ENCODE results near the gene KLHDC9. TPM values are rescaled to one million over a fixed set of nuclear protein-coding genes. Genes with fewer than 3 reads are reported as not detected.

The KLHDC9 gene
- 3.8 TPM for polyA plus RNA-seq (2013, experiment 1 of 2)
- polyA plus RNA-seq (2013, experiment 2 of 2), result 3.7 TPM

- WGBS (ENCODE audit: extremely low coverage, insufficient coverage, low lambda C conversion rate), result no CpG with 5 or more reads among the region's 71 CpGs
- Histone ChIP-seq H3K9ac (ENCODE audit: low read length) (peak within 1 kb of the TSS; percentile 95), H3K36me3 (ENCODE audit: control insufficient read depth, insufficient read depth, low read length) (no peaks in the 10 kb centered on the region), H2BK120ac (ENCODE audit: low read depth, low read length) (no peak within 1 kb of the TSS), H3K4me3 (ENCODE audit: low read length) (peak within 1 kb of the TSS; percentile 86), H3K27me3 (ENCODE audit: insufficient read depth, low read length, poor library complexity) (no peaks in the 10 kb centered on the region), H2BK5ac (ENCODE audit: low read length) (no peak within 1 kb of the TSS), H3K4me2 (ENCODE audit: low read length) (peak within 1 kb of the TSS; percentile 96), H3K79me1 (ENCODE audit: low read length) (peaks cover 1% of the 10 kb centered on the region), H3K23ac (ENCODE audit: low read length) (no peak within 1 kb of the TSS), H3K56ac (ENCODE audit: low read length) (peak within 1 kb of the TSS; percentile 97), H3K27ac (ENCODE audit: low read depth, low read length) (no peak within 1 kb of the TSS), H4K8ac (ENCODE audit: low read depth, low read length) (no peak within 1 kb of the TSS), H2AK5ac (ENCODE audit: low read length) (no peak within 1 kb of the TSS), H4K5ac (ENCODE audit: low read length) (no peak within 1 kb of the TSS), H2BK15ac (replicated peaks; ENCODE audit: low read depth) (no peak within 1 kb of the TSS), H3K4ac (ENCODE audit: low read depth, low read length) (no peak within 1 kb of the TSS), H3K79me2 (ENCODE audit: control insufficient read depth, insufficient read depth, low read length) (no peaks in the 10 kb centered on the region), H3K18ac (ENCODE audit: low read length) (no peak within 1 kb of the TSS), H3K4me1 (ENCODE audit: control insufficient read depth, low read depth, low read length) (no peaks in the 10 kb centered on the region)
- DNase-seq, result peak; percentile 98
These were observed at the start of gene KLHDC9 for GRCh38 chr1:161098210-161099068. KLHDC9 (plus strand) TSS chr1:161098361; CDS start chr1:161098536, 175 bp downstream.

- DNase-seq, result no peak
- Histone ChIP-seq H3K56ac (ENCODE audit: low read length) (no peak overlapping the region), H2BK15ac (replicated peaks; ENCODE audit: low read depth) (no peak overlapping the region), H3K27me3 (ENCODE audit: insufficient read depth, low read length, poor library complexity) (no peaks in the 10 kb centered on the region), H4K5ac (ENCODE audit: low read length) (no peak overlapping the region), H2BK120ac (ENCODE audit: low read depth, low read length) (no peak overlapping the region), H3K27ac (ENCODE audit: low read depth, low read length) (no peak overlapping the region), H2BK5ac (ENCODE audit: low read length) (no peak overlapping the region), H3K18ac (ENCODE audit: low read length) (no peak overlapping the region), H3K4ac (ENCODE audit: low read depth, low read length) (no peak overlapping the region), H3K4me3 (ENCODE audit: low read length) (no peak overlapping the region), H3K4me2 (ENCODE audit: low read length) (no peak overlapping the region), H3K4me1 (ENCODE audit: control insufficient read depth, low read depth, low read length) (peaks cover 6% of the 10 kb centered on the region), H3K23ac (ENCODE audit: low read length) (no peak overlapping the region), H3K79me2 (ENCODE audit: control insufficient read depth, insufficient read depth, low read length) (peaks cover 11% of the 10 kb centered on the region), H3K9ac (ENCODE audit: low read length) (no peak overlapping the region), H3K36me3 (ENCODE audit: control insufficient read depth, insufficient read depth, low read length) (no peaks in the 10 kb centered on the region), H3K79me1 (ENCODE audit: low read length) (peaks cover 7% of the 10 kb centered on the region), H2AK5ac (ENCODE audit: low read length) (no peak overlapping the region), H4K8ac (ENCODE audit: low read depth, low read length) (no peak overlapping the region)
- no CpG with 5 or more reads among the region's 5 CpGs for WGBS (ENCODE audit: extremely low coverage, insufficient coverage, low lambda C conversion rate)
These were observed 49.0 kb upstream of the KLHDC9 start for GRCh38 chr1:161048949-161049722.

GRCh38 chr1:161051219-161051618 is 46.9 kb upstream of the KLHDC9 start:
- no peak overlapping the region for H3K4me2 ChIP-seq (ENCODE audit: low read length)
- H2BK120ac ChIP-seq (ENCODE audit: low read depth, low read length), result no peak overlapping the region
- no peak overlapping the region for H2AK5ac ChIP-seq (ENCODE audit: low read length)
- no peak overlapping the region for H3K9ac ChIP-seq (ENCODE audit: low read length)
- no peak for DNase-seq
- no peaks in the 10 kb centered on the region for H3K79me1 ChIP-seq (ENCODE audit: low read length)
- H2BK5ac ChIP-seq (ENCODE audit: low read length), result no peak overlapping the region
- H4K5ac ChIP-seq (ENCODE audit: low read length), result no peak overlapping the region
- no peak overlapping the region for H3K18ac ChIP-seq (ENCODE audit: low read length)
- H3K23ac ChIP-seq (ENCODE audit: low read length), result no peak overlapping the region
- no peaks in the 10 kb centered on the region for H3K4me1 ChIP-seq (ENCODE audit: control insufficient read depth, low read depth, low read length)
- H3K4me3 ChIP-seq (ENCODE audit: low read length), result no peak overlapping the region
- H3K27me3 ChIP-seq (ENCODE audit: insufficient read depth, low read length, poor library complexity), result no peaks in the 10 kb centered on the region
- WGBS (ENCODE audit: extremely low coverage, insufficient coverage, low lambda C conversion rate), result no CpG with 5 or more reads among the region's 10 CpGs
- no peak overlapping the region for H2BK15ac ChIP-seq (replicated peaks; ENCODE audit: low read depth)
- H3K56ac ChIP-seq (ENCODE audit: low read length), result no peak overlapping the region
- H4K8ac ChIP-seq (ENCODE audit: low read depth, low read length), result no peak overlapping the region
- no peaks in the 10 kb centered on the region for H3K79me2 ChIP-seq (ENCODE audit: control insufficient read depth, insufficient read depth, low read length)
- no peak overlapping the region for H3K4ac ChIP-seq (ENCODE audit: low read depth, low read length)
- no peak overlapping the region for H3K27ac ChIP-seq (ENCODE audit: low read depth, low read length)
- H3K36me3 ChIP-seq (ENCODE audit: control insufficient read depth, insufficient read depth, low read length), result no peaks in the 10 kb centered on the region

GRCh38 chr1:161052899-161053298 is 45.3 kb upstream of the KLHDC9 start:
- Histone ChIP-seq H4K8ac (ENCODE audit: low read depth, low read length) (no peak overlapping the region), H2AK5ac (ENCODE audit: low read length) (no peak overlapping the region), H3K27me3 (ENCODE audit: insufficient read depth, low read length, poor library complexity) (no peaks in the 10 kb centered on the region), H3K4me2 (ENCODE audit: low read length) (no peak overlapping the region), H3K9ac (ENCODE audit: low read length) (no peak overlapping the region), H3K4ac (ENCODE audit: low read depth, low read length) (no peak overlapping the region), H3K36me3 (ENCODE audit: control insufficient read depth, insufficient read depth, low read length) (no peaks in the 10 kb centered on the region), H3K23ac (ENCODE audit: low read length) (no peak overlapping the region), H3K79me2 (ENCODE audit: control insufficient read depth, insufficient read depth, low read length) (no peaks in the 10 kb centered on the region), H3K4me3 (ENCODE audit: low read length) (no peak overlapping the region), H3K18ac (ENCODE audit: low read length) (no peak overlapping the region), H4K5ac (ENCODE audit: low read length) (no peak overlapping the region), H2BK5ac (ENCODE audit: low read length) (no peak overlapping the region), H2BK120ac (ENCODE audit: low read depth, low read length) (no peak overlapping the region), H3K4me1 (ENCODE audit: control insufficient read depth, low read depth, low read length) (no peaks in the 10 kb centered on the region), H3K79me1 (ENCODE audit: low read length) (no peaks in the 10 kb centered on the region), H2BK15ac (replicated peaks; ENCODE audit: low read depth) (no peak overlapping the region), H3K56ac (ENCODE audit: low read length) (no peak overlapping the region), H3K27ac (ENCODE audit: low read depth, low read length) (no peak overlapping the region)
- DNase-seq, result no peak
- no CpG with 5 or more reads among the region's 3 CpGs for WGBS (ENCODE audit: extremely low coverage, insufficient coverage, low lambda C conversion rate)

GRCh38 chr1:161054232-161054631 is 43.9 kb upstream of the KLHDC9 start:
- Histone ChIP-seq H3K4ac (ENCODE audit: low read depth, low read length) (no peak overlapping the region), H2BK120ac (ENCODE audit: low read depth, low read length) (no peak overlapping the region), H3K9ac (ENCODE audit: low read length) (no peak overlapping the region), H3K79me2 (ENCODE audit: control insufficient read depth, insufficient read depth, low read length) (no peaks in the 10 kb centered on the region), H2BK15ac (replicated peaks; ENCODE audit: low read depth) (no peak overlapping the region), H3K4me3 (ENCODE audit: low read length) (no peak overlapping the region), H3K23ac (ENCODE audit: low read length) (no peak overlapping the region), H3K56ac (ENCODE audit: low read length) (no peak overlapping the region), H3K27me3 (ENCODE audit: insufficient read depth, low read length, poor library complexity) (no peaks in the 10 kb centered on the region), H2AK5ac (ENCODE audit: low read length) (no peak overlapping the region), H4K8ac (ENCODE audit: low read depth, low read length) (no peak overlapping the region), H3K18ac (ENCODE audit: low read length) (no peak overlapping the region), H3K79me1 (ENCODE audit: low read length) (no peaks in the 10 kb centered on the region), H2BK5ac (ENCODE audit: low read length) (no peak overlapping the region), H3K4me1 (ENCODE audit: control insufficient read depth, low read depth, low read length) (no peaks in the 10 kb centered on the region), H4K5ac (ENCODE audit: low read length) (no peak overlapping the region), H3K27ac (ENCODE audit: low read depth, low read length) (no peak overlapping the region), H3K4me2 (ENCODE audit: low read length) (no peak overlapping the region), H3K36me3 (ENCODE audit: control insufficient read depth, insufficient read depth, low read length) (no peaks in the 10 kb centered on the region)
- DNase-seq, result no peak
- WGBS (ENCODE audit: extremely low coverage, insufficient coverage, low lambda C conversion rate), result no CpG with 5 or more reads among the region's 4 CpGs
